Activated CD4-positive, CD25-positive, alpha-beta regulatory T cell treated with anti-CD3 and anti-CD28 coated beads, Interleukin-2, amount 50 U/mL, for 16 hours (primary cell): ENCODE measurements around the gene KBTBD4.
"Not testable (repeated sequence)": the region's sequence is repeated elsewhere in the genome, so short reads cannot be mapped to it uniquely, and the experiment has no call there.

Experiments
- DNase-seq: peaks from one replicate; pipeline ENCODE4 v3.0.0-alpha.2; 2020; ENCODE audit warnings: low read depth, low spot score

KBTBD4 gene

GRCh38 chr11:47589977-47590861 is 11.4 kb upstream of the KBTBD4 start:
- DNase-seq = no peak

GRCh38 chr11:47589584-47589976 is 10.8 kb upstream of the KBTBD4 start:
- DNase-seq = no peak

GRCh38 chr11:47589118-47589517 is 10.3 kb upstream of the KBTBD4 start:
- DNase-seq = no peak

- DNase-seq = no peak
Observed at GRCh38 chr11:47587723-47588326, 9.1 kb upstream of the KBTBD4 start.

- DNase-seq = no peak
Observed at GRCh38 chr11:47587039-47587716, 8.4 kb upstream of the KBTBD4 start.

- no peak for DNase-seq
Observed at GRCh38 chr11:47586098-47586855, 7.5 kb upstream of the KBTBD4 start, which contains the start of gene FAM180B. Gene FAM180B (plus strand): TSS chr11:47586678. CDS start chr11:47586769, 91 bp downstream.

- no peak for DNase-seq
Observed at GRCh38 chr11:47583844-47584243, 5.1 kb upstream of the KBTBD4 start.

- no peak for DNase-seq
Observed at GRCh38 chr11:47577460-47578041, 1.2 kb downstream of the KBTBD4 start.

- no peak for DNase-seq
Observed at GRCh38 chr11:47573321-47573720, 5.4 kb downstream of the KBTBD4 start.

GRCh38 chr11:47572715-47573255 is 6.0 kb downstream of the KBTBD4 start:
- DNase-seq = no peak

DNA sequence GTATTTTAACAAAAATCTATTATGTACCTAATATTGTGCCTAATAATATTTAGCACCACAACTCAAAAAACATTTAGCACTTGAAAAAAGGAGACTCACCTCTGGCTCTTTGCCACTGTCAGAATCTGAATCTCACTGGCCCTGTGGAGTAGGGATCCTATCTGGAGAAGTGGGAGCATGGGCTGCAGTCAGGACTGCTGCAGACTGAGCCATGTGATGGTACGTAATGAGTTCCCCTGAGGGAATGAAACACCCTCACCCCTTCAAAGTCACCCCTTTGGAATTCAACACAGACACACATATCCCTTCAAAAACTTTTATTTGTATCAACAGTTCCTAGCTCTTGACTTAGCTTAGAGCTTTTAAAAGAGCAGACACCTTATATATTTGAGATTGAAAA is 6.9 kb downstream of the KBTBD4 start:
- no peak for DNase-seq

GRCh38 chr11:47571357-47571729 is 7.4 kb downstream of the KBTBD4 start:
- DNase-seq = no peak

DNA sequence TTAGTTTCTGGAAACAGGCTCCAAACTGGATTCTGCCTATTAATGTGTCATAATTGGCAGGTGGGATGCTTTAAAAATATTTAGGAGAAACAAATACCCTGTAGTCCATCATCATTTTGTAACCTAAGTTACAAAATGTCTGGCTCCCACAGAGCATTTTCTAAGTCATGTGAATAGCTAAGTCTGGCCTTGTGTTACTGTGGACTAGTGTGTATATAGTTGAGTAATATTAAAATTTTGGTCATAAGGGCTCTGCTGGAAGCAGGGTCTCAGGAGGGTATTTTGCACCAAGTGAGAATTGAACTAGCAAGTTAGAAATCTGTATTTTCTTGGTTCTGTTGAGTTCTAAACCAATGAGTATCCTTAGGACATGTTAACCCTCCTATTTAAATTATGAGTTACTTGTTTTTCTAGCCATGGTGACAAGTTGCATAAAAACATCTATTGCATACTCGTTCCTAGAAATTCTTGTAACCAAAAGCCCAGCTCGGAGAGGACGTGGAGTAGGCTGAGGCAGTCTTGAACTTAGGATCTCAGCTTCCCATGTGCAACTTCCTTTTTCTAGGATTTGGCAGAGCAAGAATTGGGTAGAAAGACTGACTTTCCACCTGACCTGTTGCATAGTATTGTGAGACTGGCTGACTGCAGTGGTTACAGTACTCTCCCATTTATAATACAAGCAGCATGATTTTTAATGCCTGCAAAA is 8.0 kb downstream of the KBTBD4 start:
- DNase-seq = no peak

GRCh38 chr11:47569646-47570045 is 9.1 kb downstream of the KBTBD4 start:
- DNase-seq = no peak

DNA sequence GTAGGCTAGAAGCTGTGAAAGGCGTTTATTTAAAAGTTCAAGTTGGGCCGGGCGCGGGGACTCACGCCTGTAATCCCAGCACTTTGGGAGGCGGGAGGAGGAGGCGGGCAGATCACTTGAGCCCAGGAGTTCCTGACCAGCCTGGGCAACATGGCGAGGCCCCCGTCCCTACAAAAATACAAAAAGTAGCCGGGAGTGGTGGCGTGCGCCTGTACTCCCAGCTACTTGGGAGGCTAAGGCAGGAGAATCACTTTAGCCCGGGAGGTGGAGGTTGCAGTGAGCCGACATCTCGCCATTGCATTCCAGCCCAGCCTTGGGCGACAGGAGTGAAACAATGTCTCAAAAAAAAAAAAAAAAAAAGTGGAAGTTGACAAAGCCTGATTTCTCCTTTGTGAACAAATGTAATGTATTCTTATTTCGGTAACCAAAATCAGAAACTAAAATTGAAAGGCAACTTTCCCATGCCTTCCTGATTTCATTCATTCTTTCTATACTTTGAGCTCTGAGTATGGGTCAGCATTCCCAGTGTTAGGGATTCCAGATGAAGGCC is 12.5 kb downstream of the KBTBD4 start:
- DNase-seq = no peak

GRCh38 chr11:47565340-47566148 is 13.2 kb downstream of the KBTBD4 start, which contains the start of gene PTPMT1:
Gene PTPMT1 (plus strand): TSS chr11:47565599. CDS start chr11:47565623, 24 bp downstream.
- peak; percentile 30 for DNase-seq

- no peak for DNase-seq
Observed at GRCh38 chr11:47564933-47565339, 13.8 kb downstream of the KBTBD4 start.

GRCh38 chr11:47564366-47564765 is 14.4 kb downstream of the KBTBD4 start:
- DNase-seq = not testable (repeated sequence)

- DNase-seq = not testable (repeated sequence)
Observed at GRCh38 chr11:47562393-47562792, 16.4 kb downstream of the KBTBD4 start.
